Smooth muscle cell (in vitro differentiated cells): ENCODE results near the gene PPP2CA. TPM values are rescaled to one million over a fixed set of nuclear protein-coding genes. Genes with fewer than 3 reads are reported as not detected.

Experiments
- DNase-seq: peaks from one replicate; lab custom pipeline; 2025; ENCODE audit not compliant: unreplicated experiment; lab: John Stamatoyannopoulos, UW
- H2AFZ ChIP-seq: fragments of 200-600 bp; sonication (generic); 2 replicates; pipeline ENCODE4 v1.6.0; 2016; ENCODE audit warnings: antibody characterized with exemption, low read depth, mild to moderate bottlenecking
- H3F3A ChIP-seq: fragments of 200-600 bp; sonication (generic); 2 replicates; pipeline ENCODE4 v1.6.0; 2017; ENCODE audit warnings: antibody characterized with exemption, low read depth
- H3K27ac ChIP-seq: fragments of 200-600 bp; sonication (generic); 2 replicates; pipeline ENCODE4 v1.5.1; 2016; ENCODE audit warnings: low read depth, mild to moderate bottlenecking
- H3K27me3 ChIP-seq: fragments of 200-600 bp; sonication (generic); 2 replicates; pipeline ENCODE4 v1.6.1; 2016; ENCODE audit warnings: low read depth, mild to moderate bottlenecking
- H3K36me3 ChIP-seq: fragments of 200-600 bp; sonication (generic); 2 replicates; pipeline ENCODE4 v1.5.1; 2016; ENCODE audit warnings: low read depth
- H3K4me1 ChIP-seq: fragments of 200-600 bp; sonication (generic); 2 replicates; pipeline ENCODE4 v1.5.1; 2016; ENCODE audit warnings: low read depth
- H3K4me2 ChIP-seq: fragments of 200-600 bp; sonication (generic); 2 replicates; pipeline ENCODE4 v1.6.0; 2016; ENCODE audit warnings: mild to moderate bottlenecking
- H3K4me3 ChIP-seq: fragments of 200-600 bp; sonication (generic); 2 replicates; pipeline ENCODE4 v1.5.1; 2016; ENCODE audit warnings: mild to moderate bottlenecking
- H3K79me2 ChIP-seq: fragments of 200-600 bp; sonication (generic); 2 replicates; pipeline ENCODE4 v1.6.0; 2016; ENCODE audit warnings: low read depth, mild to moderate bottlenecking
- H3K9ac ChIP-seq: fragments of 200-600 bp; sonication (generic); 2 replicates; pipeline ENCODE4 v1.6.0; 2016; ENCODE audit warnings: low read depth
- H3K9me3 ChIP-seq: fragments of 200-600 bp; sonication (generic); replicated peaks from 2 replicates; pipeline ENCODE4 v1.5.1; 2016; ENCODE audit warnings: low read depth
- H4K20me1 ChIP-seq: fragments of 200-600 bp; sonication (generic); 2 replicates; pipeline ENCODE4 v1.6.0; 2016; ENCODE audit warnings: low read depth
- WGBS: methylation state at CpG from one replicate; pipeline ENCODE4 v1.1.7; 2016; ENCODE audit warnings: low lambda C conversion rate; 5-methylcytosine and 5-hydroxymethylcytosine counted together
- polyA plus RNA-seq: library from polyadenylated mRNA; unstranded; fragments of >200 nt; fragmentation: Nextera tagmentation; extraction: Ambion mirVana; gene quantifications from 2 replicates; pipeline ENCODE4 v1.2.1, GENCODE V29; 2016
- total RNA-seq: library from RNA; depleted of rRNA; stranded (reverse); fragments of >200 nt; gene quantifications from 2 replicates; pipeline ENCODE4 v1.2.3, GENCODE V29; 2014
- TF ChIP-seq, protein P1 (sequence below): fragments of 200-600 bp; sonication (generic); IDR thresholded peaks from 2 replicates; pipeline ENCODE4 v1.5.1; 2017; ENCODE audit warnings: borderline replicate concordance, mild to moderate bottlenecking, antibody characterized with exemption; ENCODE audit not compliant: insufficient read depth, poor library complexity, severe bottlenecking

The PPP2CA gene
- total and polyA plus RNA-seq, 2 experiments from 2014 or later: 82.4 to 243 TPM

DNA sequence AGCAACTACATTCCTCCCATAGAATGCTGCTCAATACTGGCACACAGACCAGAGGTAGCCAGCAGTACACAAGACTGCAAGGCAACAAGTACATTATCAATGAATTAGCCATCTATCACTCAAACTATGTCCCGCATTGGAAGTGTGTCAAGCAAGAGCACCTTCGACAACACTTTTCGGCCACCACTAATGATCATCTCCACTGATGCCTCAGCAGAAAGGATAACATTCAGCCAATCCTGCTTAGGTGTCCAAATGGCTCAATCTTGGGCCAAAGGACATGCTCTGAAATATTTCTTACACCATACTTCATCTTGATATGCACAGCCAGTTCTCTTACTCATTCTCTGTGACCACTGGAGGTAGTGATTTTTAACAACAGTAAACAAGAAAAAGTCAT is 74.2 kb downstream of the PPP2CA start:
- TF ChIP-seq, protein P1, sequence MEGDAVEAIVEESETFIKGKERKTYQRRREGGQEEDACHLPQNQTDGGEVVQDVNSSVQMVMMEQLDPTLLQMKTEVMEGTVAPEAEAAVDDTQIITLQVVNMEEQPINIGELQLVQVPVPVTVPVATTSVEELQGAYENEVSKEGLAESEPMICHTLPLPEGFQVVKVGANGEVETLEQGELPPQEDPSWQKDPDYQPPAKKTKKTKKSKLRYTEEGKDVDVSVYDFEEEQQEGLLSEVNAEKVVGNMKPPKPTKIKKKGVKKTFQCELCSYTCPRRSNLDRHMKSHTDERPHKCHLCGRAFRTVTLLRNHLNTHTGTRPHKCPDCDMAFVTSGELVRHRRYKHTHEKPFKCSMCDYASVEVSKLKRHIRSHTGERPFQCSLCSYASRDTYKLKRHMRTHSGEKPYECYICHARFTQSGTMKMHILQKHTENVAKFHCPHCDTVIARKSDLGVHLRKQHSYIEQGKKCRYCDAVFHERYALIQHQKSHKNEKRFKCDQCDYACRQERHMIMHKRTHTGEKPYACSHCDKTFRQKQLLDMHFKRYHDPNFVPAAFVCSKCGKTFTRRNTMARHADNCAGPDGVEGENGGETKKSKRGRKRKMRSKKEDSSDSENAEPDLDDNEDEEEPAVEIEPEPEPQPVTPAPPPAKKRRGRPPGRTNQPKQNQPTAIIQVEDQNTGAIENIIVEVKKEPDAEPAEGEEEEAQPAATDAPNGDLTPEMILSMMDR: no peak
- H3K36me3 ChIP-seq: peaks cover 15% of the 10 kb centered on the region
- H3K9me3 ChIP-seq: no peaks in the 10 kb centered on the region
- peaks cover 9% of the 10 kb centered on the region for H3F3A ChIP-seq
- H3K27ac ChIP-seq: no peak overlapping the region
- no peak overlapping the region for H3K4me3 ChIP-seq
- WGBS: 98% methylated on average over 3 of the region's 3 CpGs
- H3K4me1 ChIP-seq: no peaks in the 10 kb centered on the region
- H3K9ac ChIP-seq: no peak overlapping the region
- H3K79me2 ChIP-seq: peaks cover 16% of the 10 kb centered on the region
- H4K20me1 ChIP-seq: peaks cover 98% of the 10 kb centered on the region
- no peak overlapping the region for H2AFZ ChIP-seq
- no peak for DNase-seq
- no peaks in the 10 kb centered on the region for H3K27me3 ChIP-seq
- H3K4me2 ChIP-seq: no peak overlapping the region

DNA sequence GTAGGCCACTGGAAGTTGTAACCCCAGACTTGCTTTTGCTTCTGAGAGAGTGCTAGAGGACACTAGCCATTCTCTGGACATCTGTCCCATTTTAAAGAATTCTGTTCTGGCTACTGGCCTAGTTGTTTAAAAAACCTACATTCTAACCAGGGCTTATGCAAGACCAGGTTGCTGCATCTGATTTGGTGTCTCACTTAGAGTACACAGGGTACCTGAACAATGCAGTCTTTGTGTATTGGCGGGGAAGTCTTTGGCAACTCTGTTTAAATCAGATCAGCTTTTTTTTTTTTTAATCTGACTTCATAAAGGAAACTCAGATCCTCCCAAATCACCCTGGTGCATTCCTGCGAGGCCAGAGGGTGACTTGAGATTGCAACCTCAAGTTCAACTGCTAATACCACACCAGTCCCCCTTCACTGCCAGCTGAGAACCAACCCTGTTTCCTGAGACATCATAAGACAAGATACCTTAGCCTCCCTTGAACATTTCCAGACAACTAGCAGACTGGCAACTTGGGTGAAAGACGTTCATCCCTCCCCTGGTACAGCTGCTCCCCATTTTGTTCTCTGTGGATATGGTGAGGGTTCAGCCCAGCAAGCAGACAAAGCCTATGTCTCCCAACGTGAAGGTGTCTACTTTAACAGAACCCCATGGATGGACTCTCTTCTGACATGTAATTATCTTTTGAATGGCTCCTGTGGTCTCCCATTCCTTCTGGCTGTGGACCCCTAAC is 76.1 kb downstream of the PPP2CA start:
- DNase-seq: no peak
- Histone ChIP-seq H3K9ac (no peak overlapping the region), H3K36me3 (peaks cover 15% of the 10 kb centered on the region), H3K4me2 (no peak overlapping the region), H3K27me3 (no peaks in the 10 kb centered on the region), H3K4me3 (no peak overlapping the region), H4K20me1 (peaks cover 99% of the 10 kb centered on the region), H2AFZ (no peak overlapping the region), H3K9me3 (no peaks in the 10 kb centered on the region), H3F3A (peaks cover 6% of the 10 kb centered on the region), H3K79me2 (peaks cover 20% of the 10 kb centered on the region), H3K27ac (no peak overlapping the region), H3K4me1 (no peaks in the 10 kb centered on the region)
- TF ChIP-seq, protein P1: no peak
- 87% methylated on average over 4 of the region's 4 CpGs for WGBS

DNA sequence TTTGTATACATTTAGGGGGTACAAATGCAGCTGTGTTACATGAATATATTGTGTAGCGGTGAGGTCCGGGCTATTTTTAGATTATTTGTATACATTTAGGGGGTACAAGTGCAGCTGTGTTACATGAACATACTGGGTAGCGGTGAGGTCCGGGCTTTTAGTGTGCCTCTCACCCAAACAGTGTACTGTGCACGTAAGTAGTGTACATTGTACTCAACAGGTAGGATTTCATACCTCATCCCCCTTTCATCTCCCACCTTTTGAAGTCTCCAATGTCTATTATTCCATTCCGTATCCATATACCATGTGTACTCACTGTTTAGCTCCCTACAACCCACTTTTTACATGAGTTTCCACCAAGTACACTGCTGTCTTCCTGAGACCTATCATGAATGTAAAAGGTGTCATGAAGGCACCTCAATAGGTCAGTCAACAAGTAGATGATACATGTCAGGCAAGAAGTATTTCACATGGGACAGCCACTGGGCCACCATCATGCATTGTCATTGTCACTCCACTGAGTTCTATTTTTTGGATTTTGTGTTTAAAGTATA is 76.8 kb downstream of the PPP2CA start:
- no peaks in the 10 kb centered on the region for H3K27me3 ChIP-seq
- H3K9me3 ChIP-seq: no peaks in the 10 kb centered on the region
- TF ChIP-seq, protein P1: no peak
- peaks cover 6% of the 10 kb centered on the region for H3F3A ChIP-seq
- no peak overlapping the region for H3K4me3 ChIP-seq
- H3K79me2 ChIP-seq: peaks cover 24% of the 10 kb centered on the region
- 97% methylated on average over 6 of the region's 6 CpGs for WGBS
- no peak overlapping the region for H3K9ac ChIP-seq
- H4K20me1 ChIP-seq: peaks cover 100% of the 10 kb centered on the region
- no peak overlapping the region for H3K27ac ChIP-seq
- no peak overlapping the region for H3K4me2 ChIP-seq
- H3K4me1 ChIP-seq: no peaks in the 10 kb centered on the region
- H2AFZ ChIP-seq: no peak overlapping the region
- peaks cover 15% of the 10 kb centered on the region for H3K36me3 ChIP-seq
- DNase-seq: no peak
